Measurements from ENCODE around the gene TBCC.
A peak's percentile ranks its signal among the peaks of the same experiment; 100 is the strongest.
"Not testable (repeated sequence)": the region's sequence is repeated elsewhere in the genome, so short reads cannot be mapped to it uniquely, and the experiment has no call there.

The TBCC gene

GRCh38 chr6:42745640-42746462 lies at the start of gene TBCC:
TSS of gene TBCC (minus strand) at chr6:42746103. CDS start at chr6:42746073, 30 bp downstream.
- peak; percentile 93 for DNase-seq (ENCODE audit: low spot score)
- FAIRE-seq = no peak

- DNase-seq (ENCODE audit: low spot score) (no peak), FAIRE-seq (no peak)
Measured at GRCh38 chr6:42795651-42796050, 49.7 kb upstream of the TBCC start.

GRCh38 chr6:42791706-42792320 lies 45.9 kb upstream of the TBCC start:
- DNase-seq (ENCODE audit: low spot score) (no peak), FAIRE-seq (no peak)

GRCh38 chr6:42790549-42791181 lies 44.8 kb upstream of the TBCC start:
- FAIRE-seq (no peak), DNase-seq (ENCODE audit: low spot score) (no peak)

GRCh38 chr6:42788671-42789070 lies 42.8 kb upstream of the TBCC start:
- FAIRE-seq = no peak
- no peak for DNase-seq (ENCODE audit: low spot score)

- FAIRE-seq (no peak), DNase-seq (ENCODE audit: low spot score) (no peak)
Measured at GRCh38 chr6:42787063-42787472, 41.2 kb upstream of the TBCC start.

- FAIRE-seq (no peak), DNase-seq (ENCODE audit: low spot score) (no peak)
Measured at GRCh38 chr6:42786525-42786985, 40.7 kb upstream of the TBCC start.

- FAIRE-seq = no peak
Measured at GRCh38 chr6:42784717-42785498, 39.0 kb upstream of the TBCC start.

GRCh38 chr6:42783876-42784642 lies 38.2 kb upstream of the TBCC start:
- FAIRE-seq (no peak), DNase-seq (ENCODE audit: low spot score) (no peak)

More at GRCh38 chr6:42784717-42785498, 39.0 kb upstream of the TBCC start:
- DNase-seq (ENCODE audit: low spot score) = no peak

GRCh38 chr6:42783177-42783875 lies 37.4 kb upstream of the TBCC start:
- FAIRE-seq (no peak), DNase-seq (ENCODE audit: low spot score) (no peak)

- FAIRE-seq = no peak
- DNase-seq (ENCODE audit: low spot score) = peak; percentile 79
Measured at GRCh38 chr6:42782689-42783176, 36.8 kb upstream of the TBCC start.

GRCh38 chr6:42781796-42782688 lies 36.1 kb upstream of the TBCC start, which contains the start of gene BICRAL:
TSS of gene BICRAL (plus strand) at chr6:42782052. CDS start at chr6:42822023, 39,971 bp downstream.
- no peak for FAIRE-seq

GRCh38 chr6:42781546-42781795 lies 35.6 kb upstream of the TBCC start:
- FAIRE-seq = no peak
- DNase-seq (ENCODE audit: low spot score) = no peak

More at GRCh38 chr6:42781796-42782688, 36.1 kb upstream of the TBCC start, which contains the start of gene BICRAL:
- peak; percentile 63 for DNase-seq (ENCODE audit: low spot score)

- DNase-seq (ENCODE audit: low spot score) (no peak), FAIRE-seq (no peak)
Measured at GRCh38 chr6:42779521-42779920, 33.6 kb upstream of the TBCC start.

- no peak for FAIRE-seq
Measured at GRCh38 chr6:42778122-42778521, 32.2 kb upstream of the TBCC start.

GRCh38 chr6:42777126-42777822 lies 31.4 kb upstream of the TBCC start:
- FAIRE-seq = peak; percentile 94
- DNase-seq (ENCODE audit: low spot score) = peak; percentile 78

More at GRCh38 chr6:42778122-42778521, 32.2 kb upstream of the TBCC start:
- no peak for DNase-seq (ENCODE audit: low spot score)

- FAIRE-seq; DNase-seq (ENCODE audit: low spot score): not testable (repeated sequence)
Measured at GRCh38 chr6:42774821-42775487, 29.1 kb upstream of the TBCC start.

GRCh38 chr6:42774201-42774600 lies 28.3 kb upstream of the TBCC start:
- FAIRE-seq = no peak
- no peak for DNase-seq (ENCODE audit: low spot score)
